Measurements from ENCODE around the gene AGPS.
"Not testable (repeated sequence)": the region's sequence is repeated elsewhere in the genome, so short reads cannot be mapped to it uniquely, and the experiment has no call there.

The AGPS gene

GRCh38 chr2:177424120-177424519 is 31.5 kb downstream of the AGPS start:
- DNase-seq: not testable (repeated sequence)

- DNase-seq: not testable (repeated sequence)
Observed at GRCh38 chr2:177424620-177425019, 32.0 kb downstream of the AGPS start.

GRCh38 chr2:177427316-177427715 is 34.7 kb downstream of the AGPS start:
- DNase-seq: no peak

GRCh38 chr2:177427936-177428335 is 35.4 kb downstream of the AGPS start:
- DNase-seq: not testable (repeated sequence)

- DNase-seq: no peak
Observed at GRCh38 chr2:177429688-177430325, 37.2 kb downstream of the AGPS start.

- DNase-seq: no peak
Observed at GRCh38 chr2:177430411-177430810, 37.8 kb downstream of the AGPS start.

- DNase-seq: not testable (repeated sequence)
Observed at GRCh38 chr2:177431111-177431725, 38.6 kb downstream of the AGPS start.

GRCh38 chr2:177432703-177433102 is 40.1 kb downstream of the AGPS start:
- DNase-seq: no peak

GRCh38 chr2:177433402-177433801 is 40.8 kb downstream of the AGPS start:
- no peak for DNase-seq

- no peak for DNase-seq
Observed at GRCh38 chr2:177434475-177434874, 41.9 kb downstream of the AGPS start.

GRCh38 chr2:177445200-177445599 is 52.6 kb downstream of the AGPS start:
- DNase-seq: no peak

GRCh38 chr2:177448031-177448430 is 55.5 kb downstream of the AGPS start:
- no peak for DNase-seq

- no peak for DNase-seq
Observed at GRCh38 chr2:177449159-177449558, 56.6 kb downstream of the AGPS start.

- no peak for DNase-seq
Observed at GRCh38 chr2:177455187-177455586, 62.6 kb downstream of the AGPS start.

GRCh38 chr2:177459756-177460155 is 67.2 kb downstream of the AGPS start:
- DNase-seq: not testable (repeated sequence)

- no peak for DNase-seq
Observed at GRCh38 chr2:177460973-177461585, 68.5 kb downstream of the AGPS start.

- DNase-seq: no peak
Observed at GRCh38 chr2:177464549-177464948, 72.0 kb downstream of the AGPS start.

- DNase-seq: no peak
Observed at GRCh38 chr2:177465400-177466138, 73.0 kb downstream of the AGPS start.

- DNase-seq: no peak
Observed at GRCh38 chr2:177466337-177467195, 74.0 kb downstream of the AGPS start.

- no peak for DNase-seq
Observed at GRCh38 chr2:177467646-177468045, 75.1 kb downstream of the AGPS start.

- DNase-seq: no peak
Observed at GRCh38 chr2:177471990-177472389, 79.4 kb downstream of the AGPS start.

- no peak for DNase-seq
Observed at GRCh38 chr2:177474301-177474700, 81.7 kb downstream of the AGPS start.

GRCh38 chr2:177474998-177475397 is 82.4 kb downstream of the AGPS start:
- no peak for DNase-seq
